Activated CD8-positive, alpha-beta memory T cell treated with anti-CD3 and anti-CD28 coated beads, Interleukin-2, amount 50 U/mL, for 48 hours (primary cell): ENCODE results near the gene TMED9.
"Not testable (repeated sequence)": the region's sequence is repeated elsewhere in the genome, so short reads cannot be mapped to it uniquely, and the experiment has no call there.

Source experiments
- DNase-seq: peaks from one replicate; pipeline ENCODE4 v3.0.0-alpha.2; 2020

TMED9 gene

GRCh38 chr5:177607115-177607451 lies 15.1 kb downstream of the TMED9 start:
- DNase-seq, result no peak

GRCh38 chr5:177607452-177608192 lies 15.6 kb downstream of the TMED9 start:
- DNase-seq, result peak; percentile 81

- peak; percentile 49 for DNase-seq
Observed at GRCh38 chr5:177608243-177609075, 16.5 kb downstream of the TMED9 start.

GRCh38 chr5:177609076-177610059 lies 17.4 kb downstream of the TMED9 start:
- no peak for DNase-seq

- no peak for DNase-seq
Observed at GRCh38 chr5:177610131-177610769, 18.2 kb downstream of the TMED9 start.

- DNase-seq, result no peak
Observed at GRCh38 chr5:177610770-177611445, 18.9 kb downstream of the TMED9 start.

GRCh38 chr5:177611446-177612214 lies 19.6 kb downstream of the TMED9 start:
- no peak for DNase-seq

- no peak for DNase-seq
Observed at GRCh38 chr5:177612215-177612673, 20.2 kb downstream of the TMED9 start.

- DNase-seq, result no peak
Observed at GRCh38 chr5:177620560-177620959, 28.6 kb downstream of the TMED9 start.

- not testable (repeated sequence) for DNase-seq
Observed at GRCh38 chr5:177624172-177624571, 32.2 kb downstream of the TMED9 start.

GRCh38 chr5:177630186-177630585 lies 38.2 kb downstream of the TMED9 start:
- DNase-seq, result not testable (repeated sequence)

GRCh38 chr5:177634912-177635311 lies 42.9 kb downstream of the TMED9 start:
- not testable (repeated sequence) for DNase-seq

- not testable (repeated sequence) for DNase-seq
Observed at GRCh38 chr5:177645462-177645861, 53.5 kb downstream of the TMED9 start.
